NCI-H774 (cell line): ENCODE measurements around the gene BRSK2.

Experiments
- DNase-seq: peaks from one replicate; lab custom pipeline; 2025; lab: John Stamatoyannopoulos, UW

Gene BRSK2

DNA sequence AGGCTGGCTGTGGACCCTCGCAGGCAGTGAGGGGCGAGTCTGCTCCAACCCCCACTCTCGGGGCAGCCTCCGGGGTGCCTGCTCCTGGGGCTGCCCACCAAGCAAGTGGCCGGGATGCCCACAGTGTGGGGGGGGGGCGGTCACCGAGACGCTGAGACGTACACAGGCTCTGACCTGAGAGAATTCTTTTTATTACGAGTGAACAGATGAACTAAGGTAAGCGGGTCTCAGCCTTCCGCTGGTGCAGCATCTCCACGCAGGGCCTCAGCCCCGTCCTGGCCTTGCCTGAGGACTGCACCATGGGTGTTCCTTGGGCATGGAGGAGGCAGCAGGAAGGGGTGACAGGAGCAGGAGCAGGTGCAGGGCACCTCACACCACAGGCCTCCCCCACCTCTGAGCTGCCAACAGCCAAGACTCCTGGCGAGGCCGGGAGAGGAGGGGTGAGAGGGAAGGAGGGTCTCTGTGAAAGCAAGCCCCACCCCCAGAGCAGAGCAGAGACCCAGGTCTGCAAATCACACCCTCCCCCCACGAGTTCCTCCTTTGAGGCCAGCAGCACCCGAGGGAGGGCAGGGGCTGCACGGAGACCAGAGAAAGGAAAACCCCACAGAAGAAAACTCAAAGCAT, 79.7 kb downstream of the BRSK2 start:
- DNase-seq = no peak

GRCh38 chr11:1469911-1470680, 80.4 kb downstream of the BRSK2 start:
- DNase-seq = no peak

DNA sequence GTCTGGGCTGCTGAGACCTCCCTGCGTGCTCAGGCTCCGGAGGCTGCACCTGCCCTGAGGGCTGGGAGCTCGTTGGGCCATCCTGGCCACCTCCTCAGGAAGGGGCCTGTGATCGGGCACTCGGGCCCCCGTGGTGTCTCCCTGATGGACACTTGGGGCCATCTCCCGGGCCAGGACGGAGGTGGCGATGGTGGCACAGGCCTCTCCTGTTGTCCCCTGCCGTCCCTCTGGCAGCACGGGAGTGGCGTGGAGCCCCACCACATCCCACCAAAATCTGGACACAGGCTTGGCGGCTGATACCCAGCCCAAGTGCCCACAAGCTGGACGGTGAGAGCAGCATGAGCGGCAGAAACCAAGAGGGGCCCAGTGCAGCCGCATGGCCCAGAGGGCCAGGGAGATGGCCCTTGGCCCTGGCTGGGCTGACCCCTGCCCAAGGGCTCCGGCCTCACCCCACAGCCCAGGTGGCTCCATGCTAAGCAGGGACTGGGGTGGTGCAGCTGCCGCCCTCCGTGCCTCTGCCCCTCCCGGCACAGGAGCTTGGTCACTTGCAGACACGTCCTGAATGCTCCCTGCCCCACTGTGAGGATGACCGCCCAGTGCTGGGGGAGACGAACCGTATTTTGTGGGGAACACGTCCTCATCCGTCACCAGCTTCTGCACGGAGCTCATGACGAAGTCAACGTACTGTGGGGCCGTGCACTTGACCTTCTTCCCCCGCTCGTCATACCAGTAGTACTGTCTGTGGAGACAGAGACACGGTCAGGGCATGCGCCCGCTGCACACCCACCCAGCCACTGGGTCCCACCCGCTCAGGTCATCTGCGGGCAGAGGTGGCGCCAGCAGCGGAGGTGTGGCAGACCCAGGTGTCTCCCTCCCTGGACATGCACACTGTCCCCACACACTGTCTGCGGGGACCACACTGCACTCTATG, 81.2 kb downstream of the BRSK2 start:
- DNase-seq = no peak

GRCh38 chr11:1471736-1472135, 82.0 kb downstream of the BRSK2 start:
- no peak for DNase-seq

- no peak for DNase-seq
These were observed 82.7 kb downstream of the BRSK2 start for GRCh38 chr11:1472180-1473005.

DNA sequence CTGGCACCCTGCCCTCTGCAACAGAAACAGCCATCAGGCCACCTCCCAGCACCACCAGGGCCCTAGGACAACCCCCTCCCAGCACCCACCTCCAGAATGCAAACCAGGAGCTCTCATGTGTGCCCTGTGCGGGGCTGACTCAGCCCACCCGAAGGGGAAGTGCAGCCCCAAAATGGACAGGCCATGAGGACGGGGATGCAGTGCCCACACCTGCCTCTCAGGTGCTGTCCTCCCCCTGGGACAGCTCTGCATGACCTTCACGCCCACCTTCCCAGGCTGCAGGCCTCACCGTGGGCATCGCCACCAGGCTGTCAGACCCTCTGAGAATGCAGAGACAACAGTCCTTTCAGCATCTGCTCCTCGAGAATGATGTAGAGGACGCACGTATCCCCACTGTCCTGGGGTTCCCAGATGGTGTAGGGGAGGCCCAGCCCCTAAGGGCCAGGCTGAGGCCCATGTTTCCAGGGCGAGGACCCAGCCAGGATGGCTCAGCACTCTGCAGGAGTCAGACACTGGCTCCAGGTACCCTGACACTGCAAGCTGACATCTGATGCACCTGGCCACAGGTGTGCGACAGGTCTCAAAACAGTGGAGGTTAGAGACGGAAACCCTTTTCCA, 83.4 kb downstream of the BRSK2 start:
- DNase-seq = no peak

DNA sequence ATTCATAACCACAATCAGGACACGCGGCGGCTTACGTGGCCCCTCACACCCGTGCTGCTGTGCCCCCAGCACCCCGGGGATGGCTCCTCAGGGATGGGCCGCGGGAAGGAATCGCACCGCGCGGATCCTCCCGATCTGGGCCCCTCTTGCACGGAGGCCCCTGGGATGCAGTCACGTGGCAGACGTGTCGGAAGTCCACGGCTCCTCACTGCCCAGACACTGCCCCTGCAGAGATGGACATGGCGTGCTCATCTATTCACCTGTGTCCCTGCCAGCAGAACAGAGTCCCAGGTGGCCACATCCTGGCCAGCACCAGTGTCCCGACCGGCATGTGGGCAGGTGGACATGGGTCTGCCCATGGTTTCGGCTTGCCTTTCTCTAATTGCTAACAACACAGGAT, 84.1 kb downstream of the BRSK2 start:
- DNase-seq = no peak

- DNase-seq = no peak
These were observed 86.1 kb downstream of the BRSK2 start for GRCh38 chr11:1475841-1476240.

DNA sequence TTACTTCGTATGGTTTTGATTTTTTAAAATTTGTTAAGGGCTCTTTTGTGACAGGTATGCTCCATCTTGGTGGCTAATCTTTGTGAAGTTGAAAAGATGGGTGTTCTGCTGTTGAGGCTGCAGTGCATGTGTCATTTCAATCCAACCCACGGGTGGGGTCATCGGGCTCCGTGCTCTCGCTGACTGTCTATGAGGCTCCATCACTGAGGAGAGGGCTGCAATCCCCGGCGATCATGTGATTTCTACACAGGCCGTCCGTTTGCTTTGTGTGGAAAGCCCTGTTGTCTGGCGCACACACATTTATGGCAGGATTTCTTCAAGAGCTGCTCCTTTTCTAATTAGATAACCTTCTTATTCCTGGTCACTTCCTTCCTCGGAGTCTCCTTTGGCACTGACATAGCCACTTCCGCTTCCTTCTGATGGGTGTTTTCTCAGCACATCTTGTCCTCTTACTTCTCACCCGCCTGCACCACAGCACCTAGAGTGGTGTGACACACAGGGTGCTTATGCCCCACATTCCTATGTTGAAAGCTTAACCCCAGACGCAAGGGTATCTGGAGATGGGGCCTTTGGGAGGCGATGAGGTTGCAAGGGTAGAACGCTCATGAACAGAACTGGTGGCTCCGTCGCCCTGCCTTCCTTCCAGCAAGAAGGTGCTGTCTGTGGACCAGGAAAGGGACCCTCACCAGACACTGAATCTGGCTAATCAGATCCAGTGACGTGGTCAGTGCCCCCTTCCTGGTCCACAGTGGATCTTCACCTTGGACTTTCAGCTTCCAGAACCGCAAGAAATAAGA, 87.4 kb downstream of the BRSK2 start:
- DNase-seq = no peak

DNA sequence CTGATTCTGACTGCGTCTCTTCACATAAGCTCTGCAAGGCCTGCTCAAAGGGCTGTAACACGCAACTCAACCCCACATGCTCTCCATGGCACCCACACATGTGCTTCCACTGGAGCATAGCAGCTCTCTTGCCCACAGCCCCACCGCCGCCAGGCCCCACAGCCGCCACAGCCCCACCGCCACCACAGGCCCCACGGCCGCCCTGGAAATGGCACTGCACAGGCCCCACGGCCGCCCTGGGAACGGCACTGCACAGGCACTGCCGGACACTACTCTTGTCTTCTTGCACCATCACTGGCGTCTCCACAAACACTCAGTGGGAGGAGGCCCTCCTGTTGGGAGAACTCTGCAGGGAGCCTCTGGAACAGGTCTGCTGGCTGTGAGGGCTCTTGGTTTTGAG, 88.3 kb downstream of the BRSK2 start:
- DNase-seq = no peak

- DNase-seq = no peak
These were observed 88.8 kb downstream of the BRSK2 start for GRCh38 chr11:1478544-1478943.

GRCh38 chr11:1479006-1479677, 89.4 kb downstream of the BRSK2 start:
- DNase-seq = no peak

GRCh38 chr11:1479678-1480118, 90.0 kb downstream of the BRSK2 start:
- DNase-seq = no peak

GRCh38 chr11:1480191-1480554, 90.4 kb downstream of the BRSK2 start:
- DNase-seq = no peak

DNA sequence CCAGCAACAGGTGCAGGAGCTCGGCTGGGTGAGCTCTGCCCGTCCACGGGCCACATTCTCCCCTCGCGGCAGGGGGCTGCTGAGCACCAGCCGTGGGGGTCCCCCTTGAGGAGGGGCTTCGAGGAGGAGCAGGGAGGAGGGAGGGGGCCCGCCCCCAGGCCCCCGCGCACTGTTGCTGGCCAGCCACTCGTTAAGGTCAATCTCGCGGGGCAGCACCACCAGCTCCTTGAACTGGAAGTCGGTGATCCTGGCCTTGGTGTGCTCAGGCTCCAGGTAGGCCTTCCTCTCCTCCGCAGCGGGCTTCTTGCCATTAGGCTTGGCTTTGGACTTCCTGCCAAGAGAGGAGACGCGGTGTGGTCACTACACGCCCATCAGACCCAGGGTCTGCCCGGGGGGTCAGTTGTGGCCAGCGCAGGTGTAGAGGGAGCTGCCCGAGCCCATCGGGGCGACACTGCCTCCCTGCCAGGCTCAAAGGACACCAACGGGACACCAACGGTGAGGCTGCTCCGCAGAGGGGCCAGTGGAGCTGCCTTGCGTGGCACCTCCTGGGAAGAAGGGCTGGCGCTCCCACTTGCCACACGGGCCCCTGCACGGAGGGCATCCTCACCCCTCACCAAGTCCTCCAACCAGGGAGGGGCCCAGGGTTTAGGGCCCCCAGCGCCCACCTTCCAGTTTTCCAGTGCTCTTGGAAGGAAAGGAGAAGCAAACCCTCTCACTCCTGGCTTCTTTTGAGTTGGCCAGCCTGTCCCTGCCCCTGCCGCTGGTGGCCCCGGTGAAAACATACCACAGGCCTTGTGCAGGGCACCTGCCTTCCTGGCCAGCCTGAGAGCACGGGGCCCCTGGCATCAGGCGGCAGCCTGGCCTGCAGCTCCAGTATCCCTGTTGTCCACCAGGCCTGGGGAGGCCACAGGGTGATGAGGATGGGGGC, 91.1 kb downstream of the BRSK2 start:
- DNase-seq = no peak

- no peak for DNase-seq
These were observed 91.7 kb downstream of the BRSK2 start for GRCh38 chr11:1481483-1481825.

DNA sequence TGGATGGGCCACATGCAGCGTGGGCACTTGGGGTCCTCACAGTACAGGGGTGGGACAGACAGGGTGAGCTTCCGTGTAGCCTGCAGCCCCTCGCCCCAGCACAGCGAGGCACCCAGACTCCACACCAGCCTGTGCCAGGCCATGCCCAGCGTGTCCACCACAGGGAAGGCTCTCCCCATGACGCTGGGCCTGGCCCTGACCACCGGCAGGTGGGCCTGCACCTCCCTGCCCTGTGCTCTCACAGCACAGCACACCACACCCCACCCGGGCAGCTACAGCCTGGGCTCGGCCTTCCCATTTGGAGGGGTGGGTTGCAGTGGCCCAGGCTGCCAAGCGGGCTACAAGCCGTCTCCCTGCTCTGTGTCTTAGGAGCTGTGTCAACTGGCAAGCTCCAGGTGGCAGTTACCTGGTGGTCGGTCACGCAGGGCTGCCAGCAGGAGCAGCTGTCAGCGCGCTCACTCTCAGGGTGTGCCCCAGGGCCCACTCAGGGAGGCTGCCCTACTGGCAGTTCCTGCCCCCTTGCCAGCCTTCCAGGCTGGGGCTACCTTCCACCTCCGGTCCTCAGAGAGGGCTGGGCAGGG, 92.2 kb downstream of the BRSK2 start:
- DNase-seq = no peak

DNA sequence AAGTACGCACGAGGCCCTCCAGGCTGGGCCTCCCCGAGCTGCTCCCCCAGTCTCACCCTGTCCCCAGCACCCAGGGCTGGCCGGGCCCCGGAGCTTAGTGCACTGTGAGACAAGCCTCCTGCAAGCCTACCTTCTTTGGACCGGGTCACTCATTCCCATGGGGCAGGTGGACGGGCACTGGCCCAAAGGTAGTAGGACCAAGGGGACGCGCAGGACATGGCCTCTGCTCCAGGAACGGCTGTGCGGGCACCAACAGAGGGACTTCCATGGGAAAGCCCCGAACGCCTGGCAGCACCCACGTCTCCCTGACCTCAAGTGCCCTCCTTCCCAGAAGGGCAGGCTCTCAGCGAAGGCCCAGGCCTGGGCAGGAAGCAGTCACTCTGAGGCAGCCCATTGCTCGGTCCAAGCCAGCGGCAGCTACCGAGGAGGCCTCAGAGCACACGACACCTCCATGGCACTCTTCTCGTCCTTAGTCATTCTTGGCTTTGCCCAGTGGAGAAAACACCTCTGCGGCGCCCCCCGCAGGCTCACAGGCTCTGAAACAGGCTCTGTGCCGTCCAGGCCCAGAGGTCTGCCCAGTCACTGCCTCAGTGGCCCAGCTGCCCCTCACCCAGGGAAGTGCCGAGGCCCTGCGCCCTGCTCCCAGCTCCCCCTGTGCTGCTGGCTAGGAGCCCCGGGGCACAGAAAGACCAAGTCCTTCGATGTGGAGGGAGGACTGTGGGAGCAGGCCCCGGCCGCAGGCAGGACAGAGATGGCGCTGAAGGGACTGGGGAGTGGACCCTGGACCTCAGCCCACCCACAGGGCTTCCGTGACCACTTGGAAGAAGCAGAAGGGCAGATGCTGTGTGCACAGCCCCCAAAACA, 93.1 kb downstream of the BRSK2 start:
- no peak for DNase-seq
